CD4-positive, alpha-beta T cell (primary cell): ENCODE results near the gene UBE3C. TPM values are rescaled to one million over a fixed set of nuclear protein-coding genes. Genes with fewer than 3 reads are reported as not detected.
A peak's percentile ranks its signal among the peaks of the same experiment; 100 is the strongest.
"Not testable (repeated sequence)": the region's sequence is repeated elsewhere in the genome, so short reads cannot be mapped to it uniquely, and the experiment has no call there.

ENCODE experiments used
- ATAC-seq: fragments of 200-7000 bp; cut with Tn5 transposase; one replicate; pipeline ENCODE4 v1.10.0; 2022; ENCODE audit warnings: mild to moderate bottlenecking; ENCODE audit not compliant: poor library complexity
- CTCF ChIA-PET: fragments of 350-600 bp; sonication (Branson Sonifier 250); formaldehyde crosslinking; loops from one replicate; lab custom pipeline; 2021; ENCODE audit warnings: antibody characterized with exemption, inconsistent platforms; lab: Charles Lee
- POLR2A ChIA-PET: fragments of 350-600 bp; sonication (Branson Sonifier 250); formaldehyde crosslinking; loops from one replicate; lab custom pipeline; 2021; ENCODE audit warnings: antibody characterized with exemption, inconsistent platforms; lab: Charles Lee
- DNase-seq, 14 experiments: peaks; one replicate each; pipeline ENCODE4 v3.0.0-alpha.2; 2013 to 2020; ENCODE audit warnings: mixed read lengths in 2 of 14
- H3K27ac ChIP-seq, 2 donors: one replicate each; pipeline versions ENCODE4 v1.5.1 to v1.7.0; 2013; ENCODE audit warnings: low read length in 2 of 2, low read depth in 1 of 2, mild to moderate bottlenecking in 1 of 2
- H3K27me3 ChIP-seq, 2 experiments: 1 replicate in 1 of 2; 2 replicates in 1 of 2; pipeline versions ENCODE4 v1.6.1 to v1.7.0; 2013; ENCODE audit warnings: low read length in 2 of 2, control low read depth in 1 of 2, mild to moderate bottlenecking in 1 of 2, moderate library complexity in 1 of 2; ENCODE audit not compliant: insufficient read depth in 2 of 2, control insufficient read depth in 1 of 2
- H3K36me3 ChIP-seq: one replicate; pipeline ENCODE4 v1.6.1; 2013; ENCODE audit warnings: low read length, control low read depth; ENCODE audit not compliant: insufficient read depth
- H3K4me1 ChIP-seq: one replicate; pipeline ENCODE4 v1.6.1; 2013; ENCODE audit warnings: low read length, control low read depth; ENCODE audit not compliant: insufficient read depth
- H3K4me3 ChIP-seq: one replicate; pipeline ENCODE4 v1.5.1; 2013; ENCODE audit warnings: mild to moderate bottlenecking, low read length, moderate library complexity
- H3K9me3 ChIP-seq, 2 experiments: 1 replicate in 1 of 2; 2 replicates in 1 of 2; pipeline versions ENCODE4 v1.6.1 to v1.7.0; 2013; ENCODE audit warnings: low read length in 2 of 2, mild to moderate bottlenecking in 2 of 2, control low read depth in 1 of 2, moderate library complexity in 1 of 2; ENCODE audit not compliant: control insufficient read depth in 1 of 2, insufficient read depth in 1 of 2
- H3K27ac Mint-ChIP-seq: one replicate; pipeline ENCODE4 v1.8.0; 2020; ENCODE audit warnings: mixed read lengths
- H3K27me3 Mint-ChIP-seq: one replicate; pipeline ENCODE4 v1.8.0; 2021; ENCODE audit warnings: mixed read lengths
- H3K36me3 Mint-ChIP-seq: one replicate; pipeline ENCODE4 v1.8.0; 2021; ENCODE audit warnings: low read depth, mixed read lengths
- H3K4me1 Mint-ChIP-seq: one replicate; pipeline ENCODE4 v1.8.0; 2021; ENCODE audit warnings: low read depth, mixed read lengths
- H3K4me3 Mint-ChIP-seq: one replicate; pipeline ENCODE4 v1.8.0; 2020; ENCODE audit warnings: mild to moderate bottlenecking, mixed read lengths
- H3K9me3 Mint-ChIP-seq: one replicate; pipeline ENCODE4 v1.8.0; 2020; ENCODE audit warnings: mixed read lengths
- CTCF ChIP-seq: fragments of 200-600 bp; IDR thresholded peaks from one replicate; pipeline ENCODE4 v1.8.0; 2022; ENCODE audit warnings: antibody characterized with exemption, mild to moderate bottlenecking
- intact Hi-C, 2 experiments: fragments of 100-400 bp; cut with DNase I in 1 of 2; cut with micrococcal nuclease in 1 of 2; formaldehyde crosslinking; loops; one replicate each; pipeline versions ENCODE4 v1.15.1 to v1.9.0; 2023 to 2025; cut with DNase I, micrococcal nuclease
- total RNA-seq, 174 experiments: library from RNA in 2 of 174; stranded (reverse) in 2 of 174; gene quantifications; one replicate each; pipeline ENCODE4 v1.2.3 and lab custom pipeline; 2021 to 2026

The UBE3C gene
- total RNA-seq, 2 experiments from 2014 or later, result 30.8 to 32.3 TPM

GRCh38 chr7:157271991-157272324, 133.2 kb downstream of the UBE3C start:
- ChIA-PET CTCF (no interaction called here), POLR2A (no interaction called here)
- Histone ChIP-seq H3K36me3 (peaks cover 25% of the 10 kb centered on the region), H3K4me3 (no peak overlapping the region), H3K27ac (no peak overlapping the region), H3K4me1 (peaks cover 31% of the 10 kb centered on the region), H3K9me3 (no peaks in the 10 kb centered on the region), H3K27me3 (no peaks in the 10 kb centered on the region)
- peak overlapping the region; percentile 63 for H3K27ac Mint-ChIP-seq
- intact Hi-C loops, result loop anchor here (2.0 to 10.0 kb wide), 3 partner anchors 300 to 1477 kb away; no protein-coding TSS in a partner anchor
- peaks cover 27% of the 10 kb centered on the region for H3K36me3 Mint-ChIP-seq
- no peaks in the 10 kb centered on the region for H3K9me3 Mint-ChIP-seq
- DNase-seq (no peak), ATAC-seq (no peak)
- H3K27me3 Mint-ChIP-seq, result no peaks in the 10 kb centered on the region
- no peak for TF ChIP-seq CTCF
- no peak overlapping the region for H3K4me3 Mint-ChIP-seq
- H3K4me1 Mint-ChIP-seq, result peaks cover 20% of the 10 kb centered on the region

- Histone ChIP-seq H3K9me3 (no peaks in the 10 kb centered on the region), H3K27ac (no peak overlapping the region), H3K27me3 (no peaks in the 10 kb centered on the region), H3K4me1 (peaks cover 38% of the 10 kb centered on the region), H3K36me3 (peaks cover 22% of the 10 kb centered on the region), H3K4me3 (no peak overlapping the region)
- DNase-seq, result no peak
- intact Hi-C loops, result loop anchor here (2.0 to 10.0 kb wide), 3 partner anchors 300 to 1478 kb away; no protein-coding TSS in a partner anchor
- CTCF ChIA-PET, result interaction anchor here (1.2 kb wide), 1 partner anchor 29 kb away, joined by 4 read pairs; no protein-coding TSS in a partner anchor
- Mint-ChIP-seq H3K9me3 (no peaks in the 10 kb centered on the region), H3K36me3 (peaks cover 21% of the 10 kb centered on the region), H3K27ac (no peak overlapping the region), H3K4me1 (peaks cover 20% of the 10 kb centered on the region), H3K4me3 (no peak overlapping the region), H3K27me3 (no peaks in the 10 kb centered on the region)
- POLR2A ChIA-PET, result no interaction called here
- ATAC-seq, result no peak
- no peak for TF ChIP-seq CTCF
Observed at GRCh38 chr7:157272351-157273207, 133.9 kb downstream of the UBE3C start.

- H3K27ac ChIP-seq, result no peak overlapping the region
- H3K27ac Mint-ChIP-seq, result no peak overlapping the region
- no peaks in the 10 kb centered on the region for H3K9me3 ChIP-seq
- peaks cover 13% of the 10 kb centered on the region for H3K36me3 Mint-ChIP-seq
- H3K36me3 ChIP-seq, result peaks cover 14% of the 10 kb centered on the region
- intact Hi-C loops, result loop anchor here (2.0 to 10.0 kb wide), 3 partner anchors 301 to 1479 kb away; no protein-coding TSS in a partner anchor
- H3K27me3 ChIP-seq, result peaks cover 2 to 5% of the 10 kb centered on the region in 2 experiments
- peaks cover 41% of the 10 kb centered on the region for H3K4me1 ChIP-seq
- peak; percentile 33 to 82 (median 52) for DNase-seq
- ATAC-seq, result peak; percentile 87
- no peak overlapping the region for H3K4me3 ChIP-seq
- CTCF ChIA-PET, result interaction anchor here (0.9 to 1.2 kb wide), 2 partner anchors 29 to 114 kb away, joined by 3 to 4 read pairs; no protein-coding TSS in a partner anchor
- POLR2A ChIA-PET, result interaction anchor here (1.0 kb wide), 1 partner anchor 65 kb away, joined by 7 read pairs; no protein-coding TSS in a partner anchor
- TF ChIP-seq CTCF, result peak; percentile 95
- H3K27me3 Mint-ChIP-seq, result peaks cover 3% of the 10 kb centered on the region
- H3K9me3 Mint-ChIP-seq, result no peaks in the 10 kb centered on the region
- H3K4me1 Mint-ChIP-seq, result peaks cover 20% of the 10 kb centered on the region
- H3K4me3 Mint-ChIP-seq, result no peak overlapping the region
Observed at GRCh38 chr7:157273208-157274093, 134.7 kb downstream of the UBE3C start.

- DNase-seq, H3K9me3 ChIP-seq, H3K27ac Mint-ChIP-seq, H3K27me3 Mint-ChIP-seq, ATAC-seq, H3K27ac ChIP-seq, H3K36me3 Mint-ChIP-seq, H3K4me3 Mint-ChIP-seq, H3K4me3 ChIP-seq, H3K9me3 Mint-ChIP-seq: not testable (repeated sequence)
- Histone ChIP-seq H3K4me1 (peaks cover 48% of the 10 kb centered on the region), H3K36me3 (peaks cover 13% of the 10 kb centered on the region), H3K27me3 (peaks cover 6 to 12% of the 10 kb centered on the region in 2 experiments)
- H3K4me1 Mint-ChIP-seq, result peaks cover 20% of the 10 kb centered on the region
- intact Hi-C loops, result loop anchor here in 1 of 2 experiments (5.0 to 10.0 kb wide), 2 partner anchors 302 to 1479 kb away; no protein-coding TSS in a partner anchor
- ChIA-PET POLR2A (interaction anchor here (0.6 to 1.0 kb wide), 2 partner anchors 64 kb away, joined by 4 to 7 read pairs; no protein-coding TSS in a partner anchor), CTCF (interaction anchor here (0.9 to 1.2 kb wide), 2 partner anchors 28 to 113 kb away, joined by 3 to 4 read pairs; no protein-coding TSS in a partner anchor)
Observed at GRCh38 chr7:157274094-157274634, 135.4 kb downstream of the UBE3C start.
